GM19035 (cell line): ENCODE data around the gene TCHHL1.
"Not testable (repeated sequence)": the region's sequence is repeated elsewhere in the genome, so short reads cannot be mapped to it uniquely, and the experiment has no call there.

Experiments used
- ATAC-seq: cut with Tn5 transposase; IDR thresholded peaks from one replicate; pipeline ENCODE4 v1.9.1; 2021; ENCODE audit not compliant: unreplicated experiment

The TCHHL1 gene

DNA sequence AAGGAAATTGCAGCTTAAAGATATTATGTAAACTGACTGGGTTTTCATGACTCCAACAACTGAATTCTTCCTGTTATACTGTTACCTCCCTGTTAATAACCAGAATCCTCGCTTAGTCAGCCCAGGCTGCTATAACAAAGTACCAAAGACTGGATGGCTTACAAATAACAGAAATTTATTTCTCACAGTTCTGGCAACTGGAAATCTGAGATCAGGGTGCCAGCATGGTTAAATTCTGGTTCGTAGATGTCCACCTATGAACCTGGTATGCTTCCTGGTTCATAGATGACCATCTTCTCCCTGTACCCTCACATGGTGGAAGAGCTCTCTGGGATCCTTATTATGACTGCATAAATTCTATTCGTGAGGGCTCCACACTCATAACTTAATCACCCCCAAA lies 8.1 kb upstream of the TCHHL1 start:
- no peak for ATAC-seq

DNA sequence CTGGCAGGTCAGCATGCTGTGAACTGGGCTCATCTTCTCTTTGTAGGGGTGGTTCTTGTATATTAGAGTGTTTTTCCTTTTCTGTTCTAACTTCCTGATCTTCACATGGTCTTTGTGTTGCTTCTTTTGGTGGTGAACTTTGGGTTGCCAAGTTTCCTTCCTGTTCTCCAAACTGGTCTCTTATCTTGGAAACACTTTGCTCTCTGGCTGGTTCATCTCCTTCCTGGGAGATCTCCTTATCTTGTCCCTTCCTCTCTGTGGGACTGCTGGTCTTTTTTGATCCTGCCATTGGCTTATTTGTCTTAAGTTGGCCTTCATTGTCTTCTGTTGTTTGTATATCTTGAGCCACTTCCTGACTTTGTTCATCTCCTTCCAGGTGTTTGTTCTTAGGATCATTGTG lies 2.1 kb downstream of the TCHHL1 start:
- no peak for ATAC-seq

- ATAC-seq: no peak
Measured at GRCh38 chr1:152084853-152085252, 4.0 kb downstream of the TCHHL1 start.

DNA sequence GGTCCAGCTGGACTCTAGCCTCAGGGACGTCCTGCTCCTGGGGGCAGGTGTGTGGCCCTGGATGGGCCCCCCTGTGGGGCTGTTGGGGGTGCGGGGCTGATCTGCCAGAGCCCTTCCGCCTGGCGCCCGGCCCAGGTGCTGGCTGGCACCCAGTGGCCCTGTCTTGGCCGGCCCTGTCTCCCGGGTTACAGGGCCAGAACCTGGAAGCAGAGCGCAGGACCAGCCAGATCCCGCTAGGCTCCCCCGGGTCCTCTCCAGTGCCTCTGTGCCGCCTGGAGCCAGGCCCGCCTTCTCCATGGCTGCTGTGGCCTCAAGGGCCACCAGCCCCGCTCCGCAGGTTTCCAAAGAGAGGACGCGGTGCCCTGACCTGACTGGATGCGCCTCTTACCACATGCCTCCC lies 7.8 kb downstream of the TCHHL1 start:
- not testable (repeated sequence) for ATAC-seq

- ATAC-seq: not testable (repeated sequence)
Measured at GRCh38 chr1:152080494-152080893, 8.4 kb downstream of the TCHHL1 start.

DNA sequence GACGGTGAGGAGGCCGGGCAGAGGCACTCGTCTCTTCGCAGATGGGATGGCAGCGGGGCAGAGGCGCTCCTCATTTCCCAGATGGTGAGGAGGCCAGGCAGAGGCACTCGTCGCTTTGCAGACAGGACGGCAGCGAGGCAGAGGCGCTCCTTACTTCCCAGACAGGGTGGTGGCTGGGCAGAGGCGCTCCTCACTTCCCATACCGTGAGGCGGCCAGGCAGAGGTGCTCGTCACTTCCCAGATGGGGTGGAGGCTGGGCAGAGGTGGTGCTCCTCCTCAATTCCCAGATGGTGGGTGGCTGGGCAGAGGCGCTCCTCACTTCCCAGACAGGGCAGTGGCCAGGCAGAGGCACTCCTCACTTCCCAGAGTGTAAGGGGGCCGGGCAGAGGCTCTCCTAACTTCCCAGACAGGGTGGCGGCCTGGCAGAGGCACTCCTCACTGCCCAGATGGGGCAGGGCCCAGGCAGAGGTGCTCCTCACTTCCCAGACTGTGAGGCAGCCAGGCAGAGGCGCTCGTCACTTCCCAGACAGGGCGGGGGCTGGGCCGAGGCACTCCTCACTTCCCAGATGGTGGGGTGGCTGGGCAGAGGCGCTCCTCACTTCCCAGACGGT lies 9.9 kb downstream of the TCHHL1 start:
- no peak for ATAC-seq

DNA sequence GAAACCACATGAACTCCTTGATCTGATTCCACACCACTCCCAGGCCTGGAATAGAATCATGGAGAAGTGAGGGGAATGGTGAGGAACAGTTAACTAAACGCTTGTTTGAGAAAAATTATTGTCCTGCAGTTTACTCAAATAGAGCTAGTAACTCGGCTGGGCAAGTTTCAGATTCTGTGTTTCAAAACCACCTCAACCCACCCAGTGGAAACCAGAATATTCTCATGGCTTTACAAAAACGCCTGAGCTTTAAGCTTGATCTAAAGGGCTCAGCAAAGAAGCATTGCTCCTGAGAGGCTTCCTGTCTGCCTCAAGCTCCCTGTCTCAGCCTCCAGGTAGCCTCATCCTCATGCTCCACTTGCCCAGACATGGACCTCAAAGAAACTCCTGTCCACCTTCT lies 16.6 kb downstream of the TCHHL1 start:
- no peak for ATAC-seq

- ATAC-seq: no peak
Measured at GRCh38 chr1:152071123-152071522, 17.7 kb downstream of the TCHHL1 start.

GRCh38 chr1:152067929-152068328 lies 20.9 kb downstream of the TCHHL1 start:
- no peak for ATAC-seq

DNA sequence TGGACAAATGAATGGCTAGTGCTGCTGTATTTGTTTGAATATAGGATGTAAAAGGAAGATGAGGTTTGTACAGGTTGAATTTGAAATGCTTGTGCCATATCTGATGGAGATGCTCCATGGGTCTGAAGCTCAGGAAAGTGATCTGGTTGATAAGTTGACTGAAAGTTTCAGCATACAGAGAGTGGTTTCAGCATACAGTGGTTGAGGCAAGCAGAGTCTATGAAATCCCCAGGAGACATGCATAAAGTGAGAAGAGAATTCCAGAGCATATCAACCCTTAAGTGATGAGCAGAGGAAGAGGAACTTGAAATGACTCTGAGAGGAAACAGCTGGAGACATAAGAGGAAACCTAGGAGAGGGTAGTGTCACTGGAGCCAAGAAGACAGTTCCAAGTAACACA lies 21.7 kb downstream of the TCHHL1 start:
- ATAC-seq: no peak

DNA sequence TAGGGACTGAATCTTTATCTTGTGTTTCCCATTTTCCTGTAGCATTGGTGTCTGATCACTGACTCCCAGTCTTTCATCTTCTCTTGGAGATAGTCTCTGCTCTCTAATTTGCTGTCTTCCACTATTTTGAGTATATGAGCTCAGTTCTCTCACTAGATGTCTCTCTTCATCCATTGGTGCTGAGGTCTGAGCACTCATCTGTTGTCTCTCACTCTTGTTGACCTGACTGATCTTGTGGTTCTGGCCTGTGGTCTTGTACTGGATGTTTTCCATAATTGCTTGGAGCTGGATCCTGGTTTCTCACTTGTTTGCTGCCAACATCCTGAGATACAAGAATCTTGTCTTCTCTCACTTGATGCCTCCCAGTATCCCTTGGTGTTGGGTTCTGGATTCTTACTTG lies 26.9 kb downstream of the TCHHL1 start:
- ATAC-seq: no peak

- ATAC-seq: no peak
Measured at GRCh38 chr1:152053375-152053774, 35.5 kb downstream of the TCHHL1 start.

GRCh38 chr1:152052606-152053005 lies 36.3 kb downstream of the TCHHL1 start:
- ATAC-seq: no peak

DNA sequence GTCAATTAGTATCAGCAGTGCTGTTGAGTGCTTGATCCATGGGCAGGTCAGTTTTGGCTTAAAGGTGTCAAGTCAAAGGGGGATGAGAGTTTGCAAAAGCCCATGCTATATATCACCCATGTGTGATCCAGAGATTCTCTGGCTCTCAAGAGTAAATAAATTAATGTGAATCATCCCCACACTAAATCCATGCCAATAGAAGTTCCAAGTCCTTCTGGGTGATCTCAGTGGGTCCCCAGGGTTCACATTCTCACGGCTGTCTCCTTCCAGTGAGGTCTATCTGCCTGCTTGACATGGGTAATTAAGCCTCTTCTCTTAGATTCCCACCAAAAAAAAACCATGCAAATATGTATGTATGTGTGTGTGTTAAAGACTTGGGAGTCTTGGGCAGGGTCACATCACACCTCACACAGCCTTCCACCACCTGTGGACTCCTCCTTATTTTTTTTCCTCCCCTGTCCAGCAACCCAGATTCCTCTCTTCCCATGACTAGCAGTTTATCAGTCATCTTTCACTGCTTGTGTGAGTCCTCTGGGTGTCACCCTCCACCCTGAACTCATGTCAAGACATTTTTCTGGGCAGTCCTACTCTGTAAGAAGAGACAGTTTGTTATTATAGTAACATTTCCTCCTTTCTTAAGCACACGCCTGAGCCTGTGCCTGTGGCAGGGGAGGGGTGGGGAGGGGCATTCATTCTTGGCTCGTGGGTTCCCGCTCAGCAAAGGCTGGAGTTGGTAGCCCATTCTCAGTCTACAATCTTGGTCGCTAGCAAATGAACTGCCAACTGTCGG lies 37.8 kb downstream of the TCHHL1 start:
- no peak for ATAC-seq

GRCh38 chr1:152049291-152050083 lies 39.4 kb downstream of the TCHHL1 start:
- no peak for ATAC-seq

- ATAC-seq: peak; percentile 16
Measured at GRCh38 chr1:152048416-152049009, 40.4 kb downstream of the TCHHL1 start.

GRCh38 chr1:152047730-152048415 lies 41.0 kb downstream of the TCHHL1 start:
- ATAC-seq: peak; percentile 92

- no peak for ATAC-seq
Measured at GRCh38 chr1:152047413-152047729, 41.5 kb downstream of the TCHHL1 start.

DNA sequence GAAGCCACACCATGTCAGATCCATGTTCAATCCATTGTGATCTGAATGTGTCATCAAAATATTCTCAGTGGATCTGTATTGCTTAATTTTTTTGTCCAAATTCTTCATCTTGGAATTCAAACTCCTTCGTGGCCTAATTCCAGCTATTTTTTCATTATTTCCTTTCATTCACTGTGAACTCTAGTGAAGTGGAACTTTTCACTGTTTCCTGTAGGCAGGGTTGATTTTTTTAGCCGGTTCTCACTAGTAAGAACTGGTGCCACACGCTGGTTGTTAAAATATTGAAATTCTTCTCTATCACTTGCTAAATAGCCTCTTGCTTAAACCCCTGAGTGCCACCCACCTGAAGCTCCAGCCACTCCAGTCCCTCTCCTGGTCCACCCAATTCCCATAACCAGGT lies 44.5 kb downstream of the TCHHL1 start:
- no peak for ATAC-seq

DNA sequence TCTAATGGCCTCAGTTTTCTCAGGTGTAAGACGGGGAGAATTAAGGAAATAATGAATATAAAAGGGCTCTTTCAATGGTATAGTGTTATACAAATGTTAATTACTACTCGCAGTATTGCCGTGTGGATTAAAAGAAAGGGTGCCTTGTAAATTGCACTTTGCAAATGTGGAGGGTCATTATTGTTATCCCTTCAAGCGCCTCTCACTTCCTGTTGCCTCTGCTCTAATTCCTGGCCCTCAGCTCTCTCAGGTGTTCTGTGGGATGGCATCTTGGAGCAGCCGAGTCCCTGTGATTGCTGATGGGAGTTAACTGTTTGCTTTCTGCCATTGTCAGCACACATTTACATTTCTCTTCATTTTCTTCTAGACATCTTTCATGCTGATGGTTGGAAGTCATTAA lies 45.0 kb downstream of the TCHHL1 start:
- no peak for ATAC-seq

DNA sequence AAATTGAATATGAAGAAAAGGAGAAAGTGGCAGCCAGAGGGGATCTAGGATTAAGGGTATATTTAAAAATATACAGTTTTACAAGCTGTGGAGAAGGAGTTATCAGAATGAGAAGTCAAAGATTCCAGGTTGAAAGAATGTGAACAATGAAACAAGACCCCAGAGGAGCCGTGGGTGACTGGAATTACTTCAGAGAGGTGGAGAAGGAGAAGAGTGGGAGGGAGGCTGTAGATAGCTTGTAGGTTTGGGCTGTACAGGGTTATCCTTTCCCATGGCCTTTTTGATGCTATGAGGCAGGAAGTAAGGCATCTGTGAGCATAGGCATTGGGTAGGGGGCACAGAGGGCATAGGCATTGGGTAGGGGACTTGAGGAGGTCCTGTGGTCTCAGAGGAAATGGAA lies 46.8 kb downstream of the TCHHL1 start:
- no peak for ATAC-seq
